ENCODE data around the gene MSI2. TPM values are rescaled to one million over a fixed set of nuclear protein-coding genes. Genes with fewer than 3 reads are reported as not detected.
A peak's percentile ranks its signal among the peaks of the same experiment; 100 is the strongest.

MSI2 gene
- total and polyA plus RNA-seq, 2 experiments from 2014 or later: 18.9 to 41.8 TPM

- H3K4me3 Mint-ChIP-seq: peak overlapping the region; percentile 45; the same call in 2 of the 3 replicates
- DNase-seq (ENCODE audit: low spot score) (no peak), ATAC-seq (no peak; the same call in 2 of the 3 replicates)
- Histone ChIP-seq H3F3A (replicated peaks; ENCODE audit: low read depth) (peaks cover 5% of the 10 kb centered on the region; the same call in 1 of the 2 replicates), H3K4me3 (peak overlapping the region; percentile 61; the same call in 1 of the 2 replicates), H4K20me1 (replicated peaks; ENCODE audit: insufficient read depth) (0 out of 2 replicates have a peak, but pooled peaks cover 3% of the 10 kb centered on the region), H3K79me2 (replicated peaks; ENCODE audit: insufficient read depth) (no peaks in the 10 kb centered on the region), H3K36me3 (ENCODE audit: insufficient read depth) (no peaks in the 10 kb centered on the region), H3K27me3 (ENCODE audit: insufficient read depth) (no peaks in the 10 kb centered on the region), H3K4me2 (peak overlapping the region; percentile 75), H3K27ac (ENCODE audit: low read depth) (no peak overlapping the region), H2AFZ (no peak overlapping the region), H3K4me1 (ENCODE audit: insufficient read depth) (peaks cover 40% of the 10 kb centered on the region), H3K9me2 (ENCODE audit: insufficient read depth) (no peaks in the 10 kb centered on the region)
- H3K4me1 Mint-ChIP-seq: peaks cover 58% of the 10 kb centered on the region
- no peaks in the 10 kb centered on the region for H3K9me3 Mint-ChIP-seq
- H3K27me3 Mint-ChIP-seq (ENCODE audit: insufficient read depth, low read depth, poor library complexity): peaks cover 9% of the 10 kb centered on the region
- H3K36me3 Mint-ChIP-seq (ENCODE audit: low read depth): peaks cover 5% of the 10 kb centered on the region; the same call in 2 of the 3 replicates
- peak overlapping the region; percentile 89 for H3K27ac Mint-ChIP-seq
- TF ChIP-seq ZNF114 (CRISPR knock-in tag; IDR thresholded peaks at IDR 0.05): no peak
- TF ChIP-seq EZH2phosphoT487 (IDR thresholded peaks at IDR 0.05; ENCODE audit: unreplicated experiment): no peak
- TF ChIP-seq POLR2AphosphoS5 (IDR thresholded peaks at IDR 0.05; ENCODE audit: low read depth): no peak
- TF ChIP-seq, protein P1, sequence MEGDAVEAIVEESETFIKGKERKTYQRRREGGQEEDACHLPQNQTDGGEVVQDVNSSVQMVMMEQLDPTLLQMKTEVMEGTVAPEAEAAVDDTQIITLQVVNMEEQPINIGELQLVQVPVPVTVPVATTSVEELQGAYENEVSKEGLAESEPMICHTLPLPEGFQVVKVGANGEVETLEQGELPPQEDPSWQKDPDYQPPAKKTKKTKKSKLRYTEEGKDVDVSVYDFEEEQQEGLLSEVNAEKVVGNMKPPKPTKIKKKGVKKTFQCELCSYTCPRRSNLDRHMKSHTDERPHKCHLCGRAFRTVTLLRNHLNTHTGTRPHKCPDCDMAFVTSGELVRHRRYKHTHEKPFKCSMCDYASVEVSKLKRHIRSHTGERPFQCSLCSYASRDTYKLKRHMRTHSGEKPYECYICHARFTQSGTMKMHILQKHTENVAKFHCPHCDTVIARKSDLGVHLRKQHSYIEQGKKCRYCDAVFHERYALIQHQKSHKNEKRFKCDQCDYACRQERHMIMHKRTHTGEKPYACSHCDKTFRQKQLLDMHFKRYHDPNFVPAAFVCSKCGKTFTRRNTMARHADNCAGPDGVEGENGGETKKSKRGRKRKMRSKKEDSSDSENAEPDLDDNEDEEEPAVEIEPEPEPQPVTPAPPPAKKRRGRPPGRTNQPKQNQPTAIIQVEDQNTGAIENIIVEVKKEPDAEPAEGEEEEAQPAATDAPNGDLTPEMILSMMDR (conservative IDR thresholded peaks at IDR 0.05; ENCODE audit: low read depth in 2 of 2): no peak
Measured at GRCh38 chr17:57663326-57664070, 407.2 kb downstream of the MSI2 start.

DNA sequence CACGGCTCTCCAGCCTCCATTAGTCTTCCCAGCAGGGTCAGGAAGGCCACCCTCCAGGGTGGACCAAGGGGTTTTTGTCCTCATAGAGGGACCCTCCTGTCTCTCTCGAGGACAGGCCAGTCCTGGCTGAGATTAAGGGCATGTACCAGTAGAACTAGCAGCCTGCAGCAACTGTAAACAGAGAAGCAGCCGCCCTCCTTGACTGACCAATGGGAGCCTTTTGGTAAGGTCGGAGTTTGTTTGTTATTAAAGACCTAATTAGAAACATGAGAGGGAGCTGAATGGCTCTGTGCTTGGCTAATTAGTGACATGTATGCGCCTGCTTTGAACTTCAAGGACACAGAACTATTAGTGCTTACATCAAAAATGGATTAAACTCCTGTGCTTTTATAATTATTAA, 408.8 kb downstream of the MSI2 start:
- Histone ChIP-seq H3F3A (replicated peaks; ENCODE audit: low read depth) (peaks cover 5% of the 10 kb centered on the region; the same call in 1 of the 2 replicates), H3K9me2 (ENCODE audit: insufficient read depth) (no peaks in the 10 kb centered on the region), H3K79me2 (replicated peaks; ENCODE audit: insufficient read depth) (no peaks in the 10 kb centered on the region), H3K4me3 (no peak overlapping the region), H3K4me2 (peak overlapping the region; percentile 42), H3K36me3 (ENCODE audit: insufficient read depth) (no peaks in the 10 kb centered on the region), H3K27me3 (ENCODE audit: insufficient read depth) (no peaks in the 10 kb centered on the region), H2AFZ (no peak overlapping the region), H4K20me1 (replicated peaks; ENCODE audit: insufficient read depth) (0 out of 2 replicates have a peak, but pooled peaks cover 3% of the 10 kb centered on the region), H3K4me1 (ENCODE audit: insufficient read depth) (peaks cover 40% of the 10 kb centered on the region), H3K27ac (ENCODE audit: low read depth) (0 out of 2 replicates have a peak overlapping the region, but pooled peaks have one; percentile 0)
- H3K27me3 Mint-ChIP-seq (ENCODE audit: insufficient read depth, low read depth, poor library complexity): peaks cover 9% of the 10 kb centered on the region
- no peak overlapping the region for H3K4me3 Mint-ChIP-seq
- ATAC-seq (peak; percentile 23), DNase-seq (ENCODE audit: low spot score) (peak; percentile 32)
- peaks cover 4% of the 10 kb centered on the region; the same call in 2 of the 3 replicates for H3K36me3 Mint-ChIP-seq (ENCODE audit: low read depth)
- H3K27ac Mint-ChIP-seq: peak overlapping the region; percentile 72
- peaks cover 56% of the 10 kb centered on the region for H3K4me1 Mint-ChIP-seq
- no peaks in the 10 kb centered on the region for H3K9me3 Mint-ChIP-seq
- no peak for TF ChIP-seq ZNF114 (CRISPR knock-in tag; IDR thresholded peaks at IDR 0.05)
- TF ChIP-seq STAT1 (IDR thresholded peaks at IDR 0.05; ENCODE audit: unreplicated experiment): no peak
- no peak for TF ChIP-seq EZH2 (IDR thresholded peaks at IDR 0.05; ENCODE audit: low read depth, unreplicated experiment)
- TF ChIP-seq REST (IDR thresholded peaks at IDR 0.05; ENCODE audit: unreplicated experiment): no peak
- no peak for TF ChIP-seq ZNF331 (CRISPR knock-in tag; IDR thresholded peaks at IDR 0.05; ENCODE audit: low read depth)
- TF ChIP-seq EZH2phosphoT487 (IDR thresholded peaks at IDR 0.05; ENCODE audit: unreplicated experiment): no peak

All from GM23338 (cell line).